Chondrocyte (in vitro differentiated cells): ENCODE measurements around the gene ABCD3. TPM values are rescaled to one million over a fixed set of nuclear protein-coding genes. Genes with fewer than 3 reads are reported as not detected.

Experiments
- DNase-seq: peaks from one replicate; pipeline ENCODE4 v3.0.0; 2021; ENCODE audit warnings: mixed read lengths, low spot score
- H3K27ac Mint-ChIP-seq: one replicate; pipeline ENCODE4 v1.8.0; 2021; ENCODE audit warnings: mild to moderate bottlenecking, moderate library complexity, mixed read lengths; ENCODE audit not compliant: unreplicated experiment
- H3K27me3 Mint-ChIP-seq: 2 replicates; pipeline ENCODE4 v1.8.0; 2021; ENCODE audit warnings: low read depth, mixed read lengths
- H3K36me3 Mint-ChIP-seq: 2 replicates; pipeline ENCODE4 v1.8.0; 2021; ENCODE audit warnings: low read depth, mixed read lengths
- H3K4me1 Mint-ChIP-seq: 2 replicates; pipeline ENCODE4 v1.8.0; 2021; ENCODE audit warnings: low read depth, mild to moderate bottlenecking, mixed read lengths
- H3K4me3 Mint-ChIP-seq: one replicate; pipeline ENCODE4 v1.8.0; 2021; ENCODE audit warnings: mild to moderate bottlenecking, moderate library complexity, mixed read lengths; ENCODE audit not compliant: unreplicated experiment
- H3K9me3 Mint-ChIP-seq: 2 replicates; pipeline ENCODE4 v1.8.0; 2021; ENCODE audit warnings: low read depth, mixed read lengths
- total RNA-seq: library from RNA; stranded (reverse); gene quantifications from 3 replicates; pipeline ENCODE4 v1.2.1, GENCODE V29; 2021
- TF ChIP-seq, protein P1 (sequence below): fragments of 200-600 bp; sonication (generic); IDR thresholded peaks from 2 replicates; pipeline ENCODE4 v1.5.0; 2021; ENCODE audit warnings: antibody characterized with exemption, mild to moderate bottlenecking, moderate library complexity

Gene ABCD3
- total RNA-seq, 1 donor from 2014 or later = 36.1 TPM

DNA sequence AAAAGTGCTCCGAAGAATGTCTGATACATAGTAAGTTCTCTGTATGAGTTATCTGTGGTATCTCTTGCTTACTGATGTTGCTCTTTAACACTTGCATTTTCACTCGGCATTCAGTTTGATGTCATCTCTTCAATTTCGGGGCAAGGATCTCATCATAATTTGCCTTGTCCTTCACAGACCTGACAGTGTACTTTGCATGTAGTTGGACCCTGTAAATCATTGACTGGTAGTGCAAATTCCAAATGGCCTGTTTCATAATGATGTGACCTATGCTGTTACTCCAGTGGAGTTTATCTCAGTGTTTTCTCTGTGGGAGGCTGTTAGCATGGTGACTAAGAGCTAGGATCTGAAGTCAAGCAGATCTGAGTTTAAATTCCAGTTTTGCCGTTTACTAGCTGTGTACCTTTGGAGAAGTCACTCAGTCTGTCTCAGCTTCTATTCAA is 34.2 kb upstream of the ABCD3 start:
- Mint-ChIP-seq H3K27ac (no peak overlapping the region), H3K9me3 (no peaks in the 10 kb centered on the region), H3K4me1 (peaks cover 8% of the 10 kb centered on the region), H3K36me3 (peaks cover 2% of the 10 kb centered on the region), H3K27me3 (peaks cover 3% of the 10 kb centered on the region), H3K4me3 (no peak overlapping the region)
- TF ChIP-seq, protein P1, sequence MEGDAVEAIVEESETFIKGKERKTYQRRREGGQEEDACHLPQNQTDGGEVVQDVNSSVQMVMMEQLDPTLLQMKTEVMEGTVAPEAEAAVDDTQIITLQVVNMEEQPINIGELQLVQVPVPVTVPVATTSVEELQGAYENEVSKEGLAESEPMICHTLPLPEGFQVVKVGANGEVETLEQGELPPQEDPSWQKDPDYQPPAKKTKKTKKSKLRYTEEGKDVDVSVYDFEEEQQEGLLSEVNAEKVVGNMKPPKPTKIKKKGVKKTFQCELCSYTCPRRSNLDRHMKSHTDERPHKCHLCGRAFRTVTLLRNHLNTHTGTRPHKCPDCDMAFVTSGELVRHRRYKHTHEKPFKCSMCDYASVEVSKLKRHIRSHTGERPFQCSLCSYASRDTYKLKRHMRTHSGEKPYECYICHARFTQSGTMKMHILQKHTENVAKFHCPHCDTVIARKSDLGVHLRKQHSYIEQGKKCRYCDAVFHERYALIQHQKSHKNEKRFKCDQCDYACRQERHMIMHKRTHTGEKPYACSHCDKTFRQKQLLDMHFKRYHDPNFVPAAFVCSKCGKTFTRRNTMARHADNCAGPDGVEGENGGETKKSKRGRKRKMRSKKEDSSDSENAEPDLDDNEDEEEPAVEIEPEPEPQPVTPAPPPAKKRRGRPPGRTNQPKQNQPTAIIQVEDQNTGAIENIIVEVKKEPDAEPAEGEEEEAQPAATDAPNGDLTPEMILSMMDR = no peak
- no peak for DNase-seq

DNA sequence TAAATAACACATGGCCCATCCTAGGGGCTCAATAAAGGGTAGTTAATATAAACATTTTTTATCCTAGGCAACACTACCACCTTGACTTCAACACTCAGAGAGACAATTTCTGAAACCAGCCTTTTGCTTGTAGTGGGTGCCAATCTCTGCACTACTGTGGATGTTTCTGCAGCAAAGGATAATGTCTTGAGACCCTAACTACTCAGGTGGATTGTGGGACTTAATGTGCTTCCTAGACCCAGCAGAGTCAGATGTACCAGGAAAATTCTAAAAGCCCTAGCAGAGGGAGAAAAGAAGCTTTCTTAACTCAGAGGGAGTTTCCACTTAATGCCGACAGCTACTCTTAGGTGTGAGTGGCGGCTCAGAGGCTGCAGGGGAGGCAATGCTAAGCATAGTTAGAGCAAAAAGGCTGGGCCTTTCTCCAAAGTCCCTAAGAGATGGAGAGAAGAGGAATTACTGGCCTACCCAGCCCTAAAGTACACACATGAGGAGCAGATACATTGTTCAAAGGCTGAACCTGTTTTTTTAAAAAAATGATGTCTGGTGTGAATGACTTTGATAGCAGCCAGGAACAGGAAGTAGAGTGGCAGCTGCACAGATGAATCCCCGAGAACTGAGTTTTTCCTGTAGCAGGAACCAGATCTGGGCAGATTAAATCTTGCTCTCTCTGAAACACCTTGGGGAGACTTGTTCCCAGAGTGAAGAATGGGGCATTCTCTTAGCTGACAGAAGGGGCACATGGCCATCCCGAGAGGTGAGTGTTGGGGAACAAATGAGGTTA is 33.5 kb upstream of the ABCD3 start:
- Mint-ChIP-seq H3K4me3 (no peak overlapping the region), H3K27ac (peak overlapping the region; percentile 47), H3K27me3 (no peaks in the 10 kb centered on the region), H3K9me3 (peaks cover 3% of the 10 kb centered on the region), H3K4me1 (peaks cover 8% of the 10 kb centered on the region), H3K36me3 (no peaks in the 10 kb centered on the region)
- DNase-seq = no peak
- TF ChIP-seq, protein P1 = no peak

DNA sequence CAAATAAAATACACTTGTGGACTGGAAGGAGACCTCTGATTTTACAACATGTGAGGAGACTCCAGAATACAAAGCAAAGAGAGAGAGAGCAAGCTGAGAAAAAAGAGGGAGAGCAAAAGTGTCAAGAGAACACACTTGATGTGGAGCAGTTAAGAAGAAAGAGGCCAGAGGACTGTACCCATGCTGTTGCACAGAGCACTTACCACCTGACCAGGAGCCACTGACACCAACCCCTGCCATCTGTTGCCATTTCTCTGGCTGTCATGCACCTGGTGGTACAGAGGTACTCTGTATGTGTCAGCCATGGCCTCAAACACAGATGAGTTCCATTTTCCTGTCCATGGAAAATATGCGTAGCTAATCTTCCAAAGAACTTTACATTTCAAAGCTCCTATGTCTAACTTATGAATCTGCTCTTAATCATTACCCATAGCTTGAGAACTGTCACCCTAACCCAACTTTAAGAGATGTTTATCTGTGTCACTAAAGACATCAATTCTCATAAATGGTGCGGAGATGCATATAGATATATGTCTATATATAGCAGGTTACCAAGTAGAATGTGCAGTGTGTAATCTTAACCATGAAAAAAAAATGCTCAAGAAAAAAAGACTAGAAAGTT is 32.8 kb upstream of the ABCD3 start:
- TF ChIP-seq, protein P1 = no peak
- Mint-ChIP-seq H3K36me3 (no peaks in the 10 kb centered on the region), H3K9me3 (peaks cover 5% of the 10 kb centered on the region), H3K27me3 (no peaks in the 10 kb centered on the region), H3K4me3 (no peak overlapping the region), H3K27ac (no peak overlapping the region), H3K4me1 (peaks cover 8% of the 10 kb centered on the region)
- no peak for DNase-seq

DNA sequence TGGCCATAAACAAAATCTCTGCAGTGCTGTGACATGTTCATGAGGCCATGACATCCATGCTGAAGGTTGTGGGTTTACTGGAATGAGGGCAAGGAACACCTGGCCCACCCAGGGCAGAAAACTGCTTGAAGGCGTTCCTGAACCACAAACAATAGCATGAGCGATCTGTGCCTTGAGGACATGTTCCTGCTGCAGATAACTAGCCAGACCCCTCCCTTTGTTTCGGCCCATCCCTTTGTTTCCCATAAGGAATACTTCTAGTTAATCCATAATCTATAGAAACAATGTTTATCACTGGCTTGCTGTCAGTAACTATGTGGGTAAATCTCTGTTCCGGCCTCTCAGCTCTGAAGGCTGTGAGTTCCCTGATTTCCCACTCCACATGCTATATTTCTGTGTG is 28.9 kb upstream of the ABCD3 start:
- no peaks in the 10 kb centered on the region for H3K4me1 Mint-ChIP-seq

DNA sequence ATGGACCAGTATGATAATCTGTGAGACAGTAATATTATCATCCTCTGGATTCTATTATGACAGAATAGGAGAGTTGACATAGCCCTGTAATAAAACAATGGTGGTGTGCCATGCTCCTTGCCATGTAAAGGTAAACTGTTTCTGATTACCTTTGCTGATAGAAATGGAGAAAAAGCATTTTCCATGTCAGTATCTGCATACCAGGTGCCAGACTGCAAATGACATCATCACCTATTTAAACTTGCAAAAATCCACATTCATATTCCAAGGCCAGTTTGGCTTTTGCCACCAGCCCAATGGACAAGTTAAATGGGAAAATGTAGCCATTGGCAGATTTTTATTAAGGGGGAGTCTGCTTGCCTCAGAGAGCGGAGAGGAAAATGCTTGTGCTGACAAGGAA is 23.9 kb upstream of the ABCD3 start:
- no peak for DNase-seq
- Mint-ChIP-seq H3K27ac (no peak overlapping the region), H3K4me3 (no peak overlapping the region), H3K4me1 (peaks cover 18% of the 10 kb centered on the region), H3K27me3 (no peaks in the 10 kb centered on the region), H3K36me3 (no peaks in the 10 kb centered on the region), H3K9me3 (peaks cover 5% of the 10 kb centered on the region)
- TF ChIP-seq, protein P1 = no peak

More for the DNA sequence above, 28.9 kb upstream of the ABCD3 start:
- no peak overlapping the region for H3K4me3 Mint-ChIP-seq
- H3K36me3 Mint-ChIP-seq = no peaks in the 10 kb centered on the region
- TF ChIP-seq, protein P1 = no peak
- H3K27me3 Mint-ChIP-seq = no peaks in the 10 kb centered on the region
- peaks cover 5% of the 10 kb centered on the region for H3K9me3 Mint-ChIP-seq
- no peak for DNase-seq
- no peak overlapping the region for H3K27ac Mint-ChIP-seq
